ENCODE results near the gene GGCX. TPM values are rescaled to one million over a fixed set of nuclear protein-coding genes. Genes with fewer than 3 reads are reported as not detected.

GGCX gene
- total and polyA plus RNA-seq, 2 of the 13 experiments (the other 11 are each of a cell fraction or from before 2014, with no cell fraction given): 72.5 to 103 TPM

DNA sequence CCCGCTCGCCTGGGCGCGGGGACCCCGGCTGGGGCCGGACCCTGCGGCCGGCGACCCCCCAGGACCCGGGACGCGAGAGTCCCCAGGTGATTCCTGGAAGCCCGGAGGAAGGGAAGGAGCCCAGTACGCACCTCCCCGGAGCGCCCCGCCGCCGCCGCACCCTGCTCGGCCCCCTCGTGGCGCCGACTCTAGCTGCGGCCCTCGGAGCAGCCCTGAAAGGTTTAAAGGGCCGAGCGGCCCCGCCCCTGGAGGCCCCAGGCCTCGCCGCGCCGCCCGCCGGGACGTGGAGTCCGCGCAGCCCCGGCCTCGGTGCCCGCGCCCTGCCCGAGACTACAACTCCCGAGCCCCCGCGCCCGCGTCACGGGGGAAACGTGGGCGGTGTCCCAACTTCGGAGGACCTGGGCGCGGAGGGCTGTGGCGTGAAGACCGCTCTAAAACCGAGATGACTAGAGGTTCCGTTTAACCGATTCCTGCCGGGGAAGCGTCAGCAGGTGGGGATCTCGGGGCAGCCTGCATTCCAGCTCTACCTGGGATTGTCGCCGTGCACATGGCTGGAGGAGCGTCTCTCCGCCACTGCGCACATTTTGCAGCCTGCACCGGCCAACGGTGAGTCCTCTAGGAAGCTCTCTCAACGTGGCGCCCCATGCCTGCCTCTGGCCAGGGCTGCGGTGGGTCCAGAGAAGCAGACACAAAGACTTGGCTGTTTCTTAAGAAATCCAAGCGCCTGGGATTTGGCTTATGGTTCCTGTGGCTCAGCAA is 41.4 kb upstream of the GGCX start, which contains the start of gene TMEM150A (continued):
- TF ChIP-seq GLI4 (CRISPR knock-in tag; IDR thresholded peaks at IDR 0.05; ENCODE audit: borderline replicate concordance) (no peak), FOXM1 (CRISPR knock-in tag; IDR thresholded peaks at IDR 0.05) (no peak), ZFP62 (CRISPR knock-in tag; IDR thresholded peaks at IDR 0.05) (no peak), ELF4 (CRISPR knock-in tag; IDR thresholded peaks at IDR 0.05; ENCODE audit: borderline replicate concordance) (no peak), GATAD2A (CRISPR knock-in tag; IDR thresholded peaks at IDR 0.05) (peak; percentile 19; the same call in 1 of the 2 replicates), ZNF747 (CRISPR knock-in tag; IDR thresholded peaks at IDR 0.05; ENCODE audit: borderline replicate concordance) (no peak), ZNF720 (CRISPR knock-in tag; IDR thresholded peaks at IDR 0.05) (no peak), ZBTB20 (CRISPR knock-in tag; IDR thresholded peaks at IDR 0.05; ENCODE audit: borderline replicate concordance, low read depth) (no peak), ZNF333 (CRISPR knock-in tag; IDR thresholded peaks at IDR 0.05; ENCODE audit: borderline replicate concordance) (no peak; the same call in none of the 2 replicates), ZNF350 (CRISPR knock-in tag; IDR thresholded peaks at IDR 0.05; ENCODE audit: borderline replicate concordance, low read depth) (peak; percentile 57; the same call in 1 of the 2 replicates), ATF7 (IDR thresholded peaks at IDR 0.05) (no peak), ATF7 (CRISPR knock-in tag; IDR thresholded peaks at IDR 0.05) (no peak), ZNF839 (CRISPR knock-in tag; IDR thresholded peaks at IDR 0.05; ENCODE audit: borderline replicate concordance) (peak; percentile 70; the same call in 1 of the 2 replicates), ZNF484 (CRISPR knock-in tag; IDR thresholded peaks at IDR 0.05; ENCODE audit: borderline replicate concordance, low read depth) (no peak), TOPORS (CRISPR knock-in tag; IDR thresholded peaks at IDR 0.05) (peak; percentile 84; the same call in 1 of the 2 replicates), HCFC1 (IDR thresholded peaks at IDR 0.05; ENCODE audit: low read depth, low read length) (peak; percentile 88), ZNF768 (CRISPR knock-in tag; IDR thresholded peaks at IDR 0.05) (no peak; the same call in 1 of the 2 replicates), ZNF615 (CRISPR knock-in tag; IDR thresholded peaks at IDR 0.05; ENCODE audit: borderline replicate concordance) (no peak)
- TF ChIP-seq, protein P1, sequence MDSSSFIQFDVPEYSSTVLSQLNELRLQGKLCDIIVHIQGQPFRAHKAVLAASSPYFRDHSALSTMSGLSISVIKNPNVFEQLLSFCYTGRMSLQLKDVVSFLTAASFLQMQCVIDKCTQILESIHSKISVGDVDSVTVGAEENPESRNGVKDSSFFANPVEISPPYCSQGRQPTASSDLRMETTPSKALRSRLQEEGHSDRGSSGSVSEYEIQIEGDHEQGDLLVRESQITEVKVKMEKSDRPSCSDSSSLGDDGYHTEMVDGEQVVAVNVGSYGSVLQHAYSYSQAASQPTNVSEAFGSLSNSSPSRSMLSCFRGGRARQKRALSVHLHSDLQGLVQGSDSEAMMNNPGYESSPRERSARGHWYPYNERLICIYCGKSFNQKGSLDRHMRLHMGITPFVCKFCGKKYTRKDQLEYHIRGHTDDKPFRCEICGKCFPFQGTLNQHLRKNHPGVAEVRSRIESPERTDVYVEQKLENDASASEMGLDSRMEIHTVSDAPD (CRISPR knock-in tag; IDR thresholded peaks at IDR 0.05): no peak
- TF ChIP-seq, protein P2, sequence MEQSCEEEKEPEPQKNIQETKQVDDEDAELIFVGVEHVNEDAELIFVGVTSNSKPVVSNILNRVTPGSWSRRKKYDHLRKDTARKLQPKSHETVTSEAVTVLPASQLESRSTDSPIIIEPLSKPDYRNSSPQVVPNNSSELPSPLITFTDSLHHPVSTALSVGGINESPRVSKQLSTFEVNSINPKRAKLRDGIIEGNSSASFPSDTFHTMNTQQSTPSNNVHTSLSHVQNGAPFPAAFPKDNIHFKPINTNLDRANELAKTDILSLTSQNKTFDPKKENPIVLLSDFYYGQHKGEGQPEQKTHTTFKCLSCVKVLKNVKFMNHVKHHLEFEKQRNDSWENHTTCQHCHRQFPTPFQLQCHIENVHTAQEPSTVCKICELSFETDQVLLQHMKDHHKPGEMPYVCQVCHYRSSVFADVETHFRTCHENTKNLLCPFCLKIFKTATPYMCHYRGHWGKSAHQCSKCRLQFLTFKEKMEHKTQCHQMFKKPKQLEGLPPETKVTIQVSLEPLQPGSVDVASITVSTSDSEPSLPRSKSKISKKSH (CRISPR knock-in tag; IDR thresholded peaks at IDR 0.05; ENCODE audit: borderline replicate concordance): peak; percentile 83; the same call in 1 of the 2 replicates
- TF ChIP-seq, protein P3, sequence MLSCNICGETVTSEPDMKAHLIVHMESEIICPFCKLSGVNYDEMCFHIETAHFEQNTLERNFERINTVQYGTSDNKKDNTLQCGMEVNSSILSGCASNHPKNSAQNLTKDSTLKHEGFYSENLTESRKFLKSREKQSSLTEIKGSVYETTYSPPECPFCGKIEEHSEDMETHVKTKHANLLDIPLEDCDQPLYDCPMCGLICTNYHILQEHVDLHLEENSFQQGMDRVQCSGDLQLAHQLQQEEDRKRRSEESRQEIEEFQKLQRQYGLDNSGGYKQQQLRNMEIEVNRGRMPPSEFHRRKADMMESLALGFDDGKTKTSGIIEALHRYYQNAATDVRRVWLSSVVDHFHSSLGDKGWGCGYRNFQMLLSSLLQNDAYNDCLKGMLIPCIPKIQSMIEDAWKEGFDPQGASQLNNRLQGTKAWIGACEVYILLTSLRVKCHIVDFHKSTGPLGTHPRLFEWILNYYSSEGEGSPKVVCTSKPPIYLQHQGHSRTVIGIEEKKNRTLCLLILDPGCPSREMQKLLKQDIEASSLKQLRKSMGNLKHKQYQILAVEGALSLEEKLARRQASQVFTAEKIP (CRISPR knock-in tag; IDR thresholded peaks at IDR 0.05; ENCODE audit: borderline replicate concordance): no peak
- TF ChIP-seq, protein P4, sequence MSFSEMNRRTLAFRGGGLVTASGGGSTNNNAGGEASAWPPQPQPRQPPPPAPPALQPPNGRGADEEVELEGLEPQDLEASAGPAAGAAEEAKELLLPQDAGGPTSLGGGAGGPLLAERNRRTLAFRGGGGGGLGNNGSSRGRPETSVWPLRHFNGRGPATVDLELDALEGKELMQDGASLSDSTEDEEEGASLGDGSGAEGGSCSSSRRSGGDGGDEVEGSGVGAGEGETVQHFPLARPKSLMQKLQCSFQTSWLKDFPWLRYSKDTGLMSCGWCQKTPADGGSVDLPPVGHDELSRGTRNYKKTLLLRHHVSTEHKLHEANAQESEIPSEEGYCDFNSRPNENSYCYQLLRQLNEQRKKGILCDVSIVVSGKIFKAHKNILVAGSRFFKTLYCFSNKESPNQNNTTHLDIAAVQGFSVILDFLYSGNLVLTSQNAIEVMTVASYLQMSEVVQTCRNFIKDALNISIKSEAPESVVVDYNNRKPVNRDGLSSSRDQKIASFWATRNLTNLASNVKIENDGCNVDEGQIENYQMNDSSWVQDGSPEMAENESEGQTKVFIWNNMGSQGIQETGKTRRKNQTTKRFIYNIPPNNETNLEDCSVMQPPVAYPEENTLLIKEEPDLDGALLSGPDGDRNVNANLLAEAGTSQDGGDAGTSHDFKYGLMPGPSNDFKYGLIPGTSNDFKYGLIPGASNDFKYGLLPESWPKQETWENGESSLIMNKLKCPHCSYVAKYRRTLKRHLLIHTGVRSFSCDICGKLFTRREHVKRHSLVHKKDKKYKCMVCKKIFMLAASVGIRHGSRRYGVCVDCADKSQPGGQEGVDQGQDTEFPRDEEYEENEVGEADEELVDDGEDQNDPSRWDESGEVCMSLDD (CRISPR knock-in tag; IDR thresholded peaks at IDR 0.05; ENCODE audit: borderline replicate concordance): no peak

All from HepG2 (cell line).